ENCODE results near the gene NOTCH1. TPM values are rescaled to one million over a fixed set of nuclear protein-coding genes. Genes with fewer than 3 reads are reported as not detected.

NOTCH1 gene
- total RNA-seq, 1 donor from 2014 or later, result 34.1 TPM

GRCh38 chr9:136482046-136482792 lies 63.6 kb downstream of the NOTCH1 start:
- Mint-ChIP-seq H3K4me3 (ENCODE audit: unreplicated experiment) (peak overlapping the region; percentile 92), H3K4me1 (ENCODE audit: low read depth, unreplicated experiment) (peaks cover 13% of the 10 kb centered on the region), H3K27ac (ENCODE audit: unreplicated experiment) (peak overlapping the region; percentile 82), H3K9me3 (ENCODE audit: unreplicated experiment) (no peaks in the 10 kb centered on the region), H3K36me3 (ENCODE audit: low read depth, unreplicated experiment) (peaks cover 2% of the 10 kb centered on the region), H3K27me3 (ENCODE audit: low read depth, unreplicated experiment) (peaks cover 5% of the 10 kb centered on the region)
- H3K9me3 ChIP-seq (ENCODE audit: insufficient read depth, low read depth, low read length), result no peaks in the 10 kb centered on the region
- H3K27ac ChIP-seq (ENCODE audit: low read depth, low read length), result peak overlapping the region; percentile 95
- DNase-seq (ENCODE audit: low read depth) (no peak), FAIRE-seq (no peak)
- H3K36me3 ChIP-seq (ENCODE audit: insufficient read depth, low read length), result peaks cover 12% of the 10 kb centered on the region
- H3K27me3 ChIP-seq (ENCODE audit: insufficient read depth, low read length), result no peaks in the 10 kb centered on the region
- H3K9ac ChIP-seq (ENCODE audit: low read length), result peak overlapping the region; percentile 99
- H3K4me2 ChIP-seq (ENCODE audit: low read length), result peak overlapping the region; percentile 89
- H3K4me3 ChIP-seq (ENCODE audit: insufficient read depth, low read depth, low read length), result peak overlapping the region; percentile 99
- H2AFZ ChIP-seq (ENCODE audit: low read depth, low read length), result peak overlapping the region; percentile 34
- H4K20me1 ChIP-seq (ENCODE audit: insufficient read depth, low read length), result peaks cover 57% of the 10 kb centered on the region
- H3K4me1 ChIP-seq (ENCODE audit: insufficient read depth, low read length), result peaks cover 12% of the 10 kb centered on the region
- TF ChIP-seq, protein P1, sequence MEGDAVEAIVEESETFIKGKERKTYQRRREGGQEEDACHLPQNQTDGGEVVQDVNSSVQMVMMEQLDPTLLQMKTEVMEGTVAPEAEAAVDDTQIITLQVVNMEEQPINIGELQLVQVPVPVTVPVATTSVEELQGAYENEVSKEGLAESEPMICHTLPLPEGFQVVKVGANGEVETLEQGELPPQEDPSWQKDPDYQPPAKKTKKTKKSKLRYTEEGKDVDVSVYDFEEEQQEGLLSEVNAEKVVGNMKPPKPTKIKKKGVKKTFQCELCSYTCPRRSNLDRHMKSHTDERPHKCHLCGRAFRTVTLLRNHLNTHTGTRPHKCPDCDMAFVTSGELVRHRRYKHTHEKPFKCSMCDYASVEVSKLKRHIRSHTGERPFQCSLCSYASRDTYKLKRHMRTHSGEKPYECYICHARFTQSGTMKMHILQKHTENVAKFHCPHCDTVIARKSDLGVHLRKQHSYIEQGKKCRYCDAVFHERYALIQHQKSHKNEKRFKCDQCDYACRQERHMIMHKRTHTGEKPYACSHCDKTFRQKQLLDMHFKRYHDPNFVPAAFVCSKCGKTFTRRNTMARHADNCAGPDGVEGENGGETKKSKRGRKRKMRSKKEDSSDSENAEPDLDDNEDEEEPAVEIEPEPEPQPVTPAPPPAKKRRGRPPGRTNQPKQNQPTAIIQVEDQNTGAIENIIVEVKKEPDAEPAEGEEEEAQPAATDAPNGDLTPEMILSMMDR (IDR thresholded peaks at IDR 0.05; ENCODE audit: insufficient read depth, low read depth, low read length), result no peak
- no peak for TF ChIP-seq EZH2 (IDR thresholded peaks at IDR 0.05; ENCODE audit: insufficient read depth, low read length)
- H3K79me2 ChIP-seq (ENCODE audit: insufficient read depth, low read length), result peaks cover 55% of the 10 kb centered on the region

DNA sequence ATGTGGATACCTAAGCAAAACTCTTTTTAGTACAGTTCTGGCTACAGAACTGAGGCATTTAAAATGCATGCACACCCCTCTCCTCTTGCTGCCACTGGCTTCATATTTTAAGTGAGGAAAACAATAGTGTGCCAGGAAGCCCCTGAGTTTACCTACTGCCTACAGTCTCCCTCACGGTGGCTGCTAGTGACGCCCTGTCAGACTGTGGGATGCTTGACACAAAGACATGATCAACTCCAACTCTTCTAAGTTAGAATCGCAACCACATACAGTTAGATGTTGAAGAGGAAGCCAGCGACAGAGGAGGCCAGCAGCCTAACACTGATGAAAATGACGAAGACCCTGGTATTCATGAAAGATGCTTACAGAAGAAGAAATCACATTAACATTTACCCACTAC lies 64.3 kb downstream of the NOTCH1 start:
- no peaks in the 10 kb centered on the region for H3K9me3 Mint-ChIP-seq (ENCODE audit: unreplicated experiment)
- DNase-seq (ENCODE audit: low read depth), result no peak
- H3K4me3 ChIP-seq (ENCODE audit: insufficient read depth, low read depth, low read length), result peak overlapping the region; percentile 99
- H3K27me3 Mint-ChIP-seq (ENCODE audit: low read depth, unreplicated experiment), result peaks cover 5% of the 10 kb centered on the region
- H3K27me3 ChIP-seq (ENCODE audit: insufficient read depth, low read length), result no peaks in the 10 kb centered on the region
- H3K9ac ChIP-seq (ENCODE audit: low read length), result peak overlapping the region; percentile 99
- peak overlapping the region; percentile 92 for H3K4me3 Mint-ChIP-seq (ENCODE audit: unreplicated experiment)
- H3K9me3 ChIP-seq (ENCODE audit: insufficient read depth, low read depth, low read length), result no peaks in the 10 kb centered on the region
- peaks cover 64% of the 10 kb centered on the region for H4K20me1 ChIP-seq (ENCODE audit: insufficient read depth, low read length)
- peak overlapping the region; percentile 95 for H3K27ac ChIP-seq (ENCODE audit: low read depth, low read length)
- H3K79me2 ChIP-seq (ENCODE audit: insufficient read depth, low read length), result peaks cover 62% of the 10 kb centered on the region
- peaks cover 15% of the 10 kb centered on the region for H3K36me3 ChIP-seq (ENCODE audit: insufficient read depth, low read length)
- FAIRE-seq, result no peak
- peak overlapping the region; percentile 89 for H3K4me2 ChIP-seq (ENCODE audit: low read length)
- peak overlapping the region; percentile 82 for H3K27ac Mint-ChIP-seq (ENCODE audit: unreplicated experiment)
- TF ChIP-seq, protein P1 (IDR thresholded peaks at IDR 0.05; ENCODE audit: insufficient read depth, low read depth, low read length), result no peak
- no peak for TF ChIP-seq EZH2 (IDR thresholded peaks at IDR 0.05; ENCODE audit: insufficient read depth, low read length)
- H2AFZ ChIP-seq (ENCODE audit: low read depth, low read length), result no peak overlapping the region
- peaks cover 12% of the 10 kb centered on the region for H3K4me1 ChIP-seq (ENCODE audit: insufficient read depth, low read length)
- H3K4me1 Mint-ChIP-seq (ENCODE audit: low read depth, unreplicated experiment), result peaks cover 13% of the 10 kb centered on the region
- H3K36me3 Mint-ChIP-seq (ENCODE audit: low read depth, unreplicated experiment), result peaks cover 2% of the 10 kb centered on the region
